Natural killer cell (primary cell): Measurements from ENCODE around the gene C17orf78. TPM values are rescaled to one million over a fixed set of nuclear protein-coding genes. Genes with fewer than 3 reads are reported as not detected.

Experiments used
- ATAC-seq, 3 donors: fragments of 150-1000 bp in 2 of 3; fragments of 200-7000 bp in 1 of 3; cut with Tn5 transposase; 1 replicate in 1 of 3; 2 replicates in 2 of 3; pipeline ENCODE4 v1.10.0; 2021; ENCODE audit warnings: mild to moderate bottlenecking in 2 of 3, moderate library complexity in 2 of 3
- DNase-seq, 2 donors: peaks; one replicate each; pipeline versions ENCODE4 v3.0.0 to v3.0.0-alpha.2; 2013 to 2021; ENCODE audit warnings: mixed read lengths in 1 of 2
- H3K27ac ChIP-seq: one replicate; pipeline ENCODE4 v1.5.1; 2013; ENCODE audit warnings: mild to moderate bottlenecking, low read length
- H3K27me3 ChIP-seq: one replicate; pipeline ENCODE4 v1.6.1; 2013; ENCODE audit warnings: low read length; ENCODE audit not compliant: control insufficient read depth, insufficient read depth
- H3K36me3 ChIP-seq: one replicate; pipeline ENCODE4 v1.6.1; 2013; ENCODE audit warnings: low read length; ENCODE audit not compliant: control insufficient read depth, insufficient read depth
- H3K4me1 ChIP-seq: one replicate; pipeline ENCODE4 v1.6.1; 2013; ENCODE audit warnings: low read length; ENCODE audit not compliant: control insufficient read depth, insufficient read depth
- H3K4me3 ChIP-seq: one replicate; pipeline ENCODE4 v1.5.1; 2013; ENCODE audit warnings: low read length
- H3K9me3 ChIP-seq: one replicate; pipeline ENCODE4 v1.6.1; 2013; ENCODE audit warnings: low read length; ENCODE audit not compliant: control insufficient read depth, insufficient read depth
- H3K27ac Mint-ChIP-seq, 2 donors: one replicate each; pipeline ENCODE4 v1.8.0; 2022; ENCODE audit warnings: mild to moderate bottlenecking in 2 of 2, mixed read lengths in 2 of 2, moderate library complexity in 1 of 2
- H3K27me3 Mint-ChIP-seq, 2 donors: one replicate each; pipeline ENCODE4 v1.8.0; 2022; ENCODE audit warnings: low read depth in 2 of 2, mixed read lengths in 2 of 2
- H3K36me3 Mint-ChIP-seq: one replicate; pipeline ENCODE4 v1.8.0; 2022; ENCODE audit warnings: mixed read lengths
- H3K4me1 Mint-ChIP-seq, 2 donors: one replicate each; pipeline ENCODE4 v1.8.0; 2022; ENCODE audit warnings: mixed read lengths in 2 of 2
- H3K4me3 Mint-ChIP-seq: one replicate; pipeline ENCODE4 v1.8.0; 2022; ENCODE audit warnings: mild to moderate bottlenecking, moderate library complexity, mixed read lengths
- H3K9me3 Mint-ChIP-seq, 2 donors: one replicate each; pipeline ENCODE4 v1.8.0; 2022; ENCODE audit warnings: mixed read lengths in 2 of 2
- WGBS: methylation state at CpG from one replicate; pipeline ENCODE4 v1.1.7; 2013; ENCODE audit warnings: missing lambda C conversion rate; ENCODE audit not compliant: insufficient coverage; 5-methylcytosine and 5-hydroxymethylcytosine counted together
- intact Hi-C: fragments of 100-400 bp; cut with micrococcal nuclease; formaldehyde crosslinking; loops from one replicate; pipeline ENCODE4 v1.14.2; 2022
- total RNA-seq, 4 donors: library from RNA; stranded (reverse); fragments of 120-200 nt in 1 of 4; gene quantifications; one replicate each; pipeline versions ENCODE4 v1.2.3 to v1.2.4, GENCODE V29; 2013 to 2022
- TF ChIP-seq, protein P1 (sequence below): fragments of 200-600 bp; IDR thresholded peaks from one replicate; pipeline ENCODE4 v1.8.0; 2022; ENCODE audit warnings: antibody characterized with exemption

The C17orf78 gene
- total RNA-seq, result not detected
- not detected for total RNA-seq (2013)

DNA sequence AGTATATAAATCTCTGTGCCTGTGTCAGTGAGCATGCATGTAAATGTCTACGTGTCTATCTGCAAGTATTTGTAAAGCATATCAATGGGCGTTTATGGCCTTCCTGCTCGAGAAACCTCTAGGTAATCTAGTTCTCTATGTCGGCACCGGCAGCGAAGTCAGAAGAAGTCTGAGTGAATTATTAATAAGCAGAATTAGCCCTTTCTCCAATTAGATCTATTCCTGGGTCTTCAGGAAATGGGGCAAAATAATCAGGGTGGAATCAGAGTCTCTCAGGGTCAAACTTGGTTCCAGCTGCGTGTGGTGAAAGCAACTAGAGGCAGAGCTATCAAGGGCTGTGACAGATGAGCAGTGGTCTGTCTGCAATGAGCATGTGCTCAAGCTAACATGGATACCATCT lies at the start of gene C17orf78:
Gene C17orf78, plus strand, starts transcription at position 280 of the 400 bp plus-strand sequence. Its CDS starts 108 bp downstream, at position 388.
- no peak for DNase-seq
- TF ChIP-seq, protein P1, sequence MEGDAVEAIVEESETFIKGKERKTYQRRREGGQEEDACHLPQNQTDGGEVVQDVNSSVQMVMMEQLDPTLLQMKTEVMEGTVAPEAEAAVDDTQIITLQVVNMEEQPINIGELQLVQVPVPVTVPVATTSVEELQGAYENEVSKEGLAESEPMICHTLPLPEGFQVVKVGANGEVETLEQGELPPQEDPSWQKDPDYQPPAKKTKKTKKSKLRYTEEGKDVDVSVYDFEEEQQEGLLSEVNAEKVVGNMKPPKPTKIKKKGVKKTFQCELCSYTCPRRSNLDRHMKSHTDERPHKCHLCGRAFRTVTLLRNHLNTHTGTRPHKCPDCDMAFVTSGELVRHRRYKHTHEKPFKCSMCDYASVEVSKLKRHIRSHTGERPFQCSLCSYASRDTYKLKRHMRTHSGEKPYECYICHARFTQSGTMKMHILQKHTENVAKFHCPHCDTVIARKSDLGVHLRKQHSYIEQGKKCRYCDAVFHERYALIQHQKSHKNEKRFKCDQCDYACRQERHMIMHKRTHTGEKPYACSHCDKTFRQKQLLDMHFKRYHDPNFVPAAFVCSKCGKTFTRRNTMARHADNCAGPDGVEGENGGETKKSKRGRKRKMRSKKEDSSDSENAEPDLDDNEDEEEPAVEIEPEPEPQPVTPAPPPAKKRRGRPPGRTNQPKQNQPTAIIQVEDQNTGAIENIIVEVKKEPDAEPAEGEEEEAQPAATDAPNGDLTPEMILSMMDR, result no peak
- Mint-ChIP-seq H3K4me1 (peaks cover 0 to 7% of the 10 kb centered on the region in 2 donors), H3K27me3 (no peaks in the 10 kb centered on the region), H3K9me3 (no peaks in the 10 kb centered on the region), H3K27ac (no peak within 1 kb of the TSS), H3K4me3 (no peak within 1 kb of the TSS), H3K36me3 (no peaks in the 10 kb centered on the region)
- intact Hi-C loops, result no loop called here
- H3K27ac ChIP-seq, result no peak within 1 kb of the TSS
- H3K4me1 ChIP-seq, result no peaks in the 10 kb centered on the region
- no peak within 1 kb of the TSS for H3K4me3 ChIP-seq
- 97% methylated on average over 7 of the region's 7 CpGs for WGBS
- ATAC-seq, result no peak
- H3K9me3 ChIP-seq, result no peaks in the 10 kb centered on the region
- H3K36me3 ChIP-seq, result no peaks in the 10 kb centered on the region
- H3K27me3 ChIP-seq, result no peaks in the 10 kb centered on the region

- Histone ChIP-seq H3K36me3 (peaks cover 10% of the 10 kb centered on the region), H3K27me3 (no peaks in the 10 kb centered on the region), H3K27ac (no peak overlapping the region), H3K9me3 (no peaks in the 10 kb centered on the region), H3K4me1 (no peaks in the 10 kb centered on the region), H3K4me3 (no peak overlapping the region)
- TF ChIP-seq, protein P1, result no peak
- no peaks in the 10 kb centered on the region for H3K27me3 Mint-ChIP-seq
- H3K36me3 Mint-ChIP-seq, result no peaks in the 10 kb centered on the region
- no peak overlapping the region for H3K27ac Mint-ChIP-seq
- ATAC-seq (no peak), DNase-seq (no peak)
- H3K9me3 Mint-ChIP-seq, result no peaks in the 10 kb centered on the region
- no peak overlapping the region for H3K4me3 Mint-ChIP-seq
- intact Hi-C loops, result no loop called here
- 88% methylated on average over 5 of the region's 5 CpGs for WGBS
- no peaks in the 10 kb centered on the region for H3K4me1 Mint-ChIP-seq
Measured at GRCh38 chr17:37327341-37328090, 48.3 kb upstream of the C17orf78 start.

DNA sequence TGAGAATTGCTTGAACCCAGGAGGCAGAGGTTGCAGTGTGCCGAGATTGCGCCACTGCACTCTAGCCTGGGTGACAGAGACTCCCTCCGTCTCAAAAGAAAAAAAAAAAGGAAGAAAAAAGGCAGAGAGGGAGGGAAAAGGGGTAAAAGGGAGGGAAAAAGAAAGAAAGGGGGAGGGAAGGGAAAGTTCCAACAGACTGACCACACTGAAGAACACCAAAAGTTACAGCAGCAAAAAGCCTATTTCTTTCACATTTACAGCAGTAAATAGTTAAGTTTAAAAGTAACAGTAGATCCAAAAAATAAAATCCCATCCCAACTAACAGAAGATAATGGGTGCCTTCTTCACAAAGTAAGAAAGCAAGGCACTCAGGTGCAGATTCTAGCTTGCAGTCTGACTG lies 36.9 kb upstream of the C17orf78 start:
- ATAC-seq (no peak), DNase-seq (no peak)
- H3K9me3 Mint-ChIP-seq, result no peaks in the 10 kb centered on the region
- Histone ChIP-seq H3K36me3 (no peaks in the 10 kb centered on the region), H3K4me3 (no peak overlapping the region), H3K9me3 (no peaks in the 10 kb centered on the region), H3K27ac (no peak overlapping the region), H3K27me3 (no peaks in the 10 kb centered on the region), H3K4me1 (no peaks in the 10 kb centered on the region)
- WGBS, result 92% methylated on average over 3 of the region's 3 CpGs
- no peak overlapping the region for H3K27ac Mint-ChIP-seq
- intact Hi-C loops, result no loop called here
- H3K4me1 Mint-ChIP-seq, result peaks cover 0 to 10% of the 10 kb centered on the region in 2 donors
- H3K4me3 Mint-ChIP-seq, result no peak overlapping the region
- TF ChIP-seq, protein P1, result no peak
- no peaks in the 10 kb centered on the region for H3K36me3 Mint-ChIP-seq
- no peaks in the 10 kb centered on the region for H3K27me3 Mint-ChIP-seq

DNA sequence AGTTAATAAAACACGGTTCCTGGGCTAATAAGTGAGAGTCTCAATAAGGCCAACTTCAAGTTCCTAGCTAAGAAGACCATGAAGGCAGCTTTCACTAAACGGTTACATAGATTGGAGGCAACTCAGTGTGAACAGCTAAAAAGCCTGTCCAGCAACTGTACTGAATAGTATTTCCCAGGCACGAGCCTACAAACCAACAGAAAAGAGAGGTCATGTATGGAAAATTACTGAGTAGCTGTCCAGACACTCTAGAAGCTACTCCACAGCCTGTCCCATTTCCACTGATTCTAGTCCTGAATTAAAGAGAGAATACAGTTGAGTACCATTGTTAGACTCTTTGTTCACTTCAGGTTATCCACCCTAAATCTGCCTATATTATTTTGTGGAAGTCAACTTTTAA lies 36.5 kb upstream of the C17orf78 start:
- Mint-ChIP-seq H3K27ac (no peak overlapping the region), H3K36me3 (no peaks in the 10 kb centered on the region), H3K4me3 (no peak overlapping the region), H3K4me1 (peaks cover 0 to 10% of the 10 kb centered on the region in 2 donors), H3K27me3 (no peaks in the 10 kb centered on the region), H3K9me3 (no peaks in the 10 kb centered on the region)
- Histone ChIP-seq H3K27ac (no peak overlapping the region), H3K9me3 (no peaks in the 10 kb centered on the region), H3K4me1 (no peaks in the 10 kb centered on the region), H3K27me3 (no peaks in the 10 kb centered on the region), H3K36me3 (no peaks in the 10 kb centered on the region), H3K4me3 (no peak overlapping the region)
- DNase-seq, result no peak
- 91% methylated on average over 3 of the region's 3 CpGs for WGBS
- no peak for ATAC-seq
- TF ChIP-seq, protein P1, result no peak
- intact Hi-C loops, result no loop called here
